HepG2 (cell line): Measurements from ENCODE around the gene ZCCHC10. TPM values are rescaled to one million over a fixed set of nuclear protein-coding genes. Genes with fewer than 3 reads are reported as not detected.
A peak's percentile ranks its signal among the peaks of the same experiment; 100 is the strongest.

Source experiments
- ARHGAP35 ChIP-seq: sonication (generic); formaldehyde crosslinking; IDR thresholded peaks from 2 replicates; pipeline ENCODE4 v1.9.0; 2022; ENCODE audit warnings: mild to moderate bottlenecking, inconsistent platforms, moderate library complexity, missing genetic modification reagents, borderline replicate concordance
- CHD2 ChIP-seq: IDR thresholded peaks from 2 replicates; pipeline ENCODE4 v1.6.1; 2011; ENCODE audit warnings: low read depth, low read length, improper control_type of control experiment
- ELF4 ChIP-seq: sonication (generic); formaldehyde crosslinking; IDR thresholded peaks from 2 replicates; pipeline ENCODE4 v1.5.0; 2020; ENCODE audit warnings: missing genetic modification reagents, mild to moderate bottlenecking, moderate library complexity, borderline replicate concordance
- JARID2 ChIP-seq: sonication (generic); formaldehyde crosslinking; IDR thresholded peaks from 2 replicates; pipeline ENCODE4 v1.8.1; 2023; ENCODE audit warnings: missing genetic modification reagents, inconsistent platforms; ENCODE audit not compliant: insufficient replicate concordance
- LCORL ChIP-seq, 2 experiments: fragments of 450-650 bp in 1 of 2; sonication (generic) in 1 of 2; formaldehyde crosslinking in 1 of 2; IDR thresholded peaks; 2 replicates each; pipeline versions ENCODE4 v1.5.0 to v1.6.1; 2017 to 2020; ENCODE audit warnings: antibody characterized with exemption in 1 of 2, missing genetic modification reagents in 1 of 2
- ZC3H13 ChIP-seq: sonication (generic); formaldehyde crosslinking; IDR thresholded peaks from 2 replicates; pipeline ENCODE4 v1.8.1; 2023; ENCODE audit warnings: mild to moderate bottlenecking, missing genetic modification reagents, moderate library complexity
- ZFP1 ChIP-seq: IDR thresholded peaks from 2 replicates; pipeline ENCODE4 v1.6.1; 2016
- ZNF331 ChIP-seq: sonication (generic); formaldehyde crosslinking; IDR thresholded peaks from 2 replicates; pipeline ENCODE4 v1.4.0; 2020; ENCODE audit warnings: missing genetic modification reagents
- ZNF7 ChIP-seq: IDR thresholded peaks from 2 replicates; pipeline ENCODE4 v1.6.1; 2016; ENCODE audit warnings: missing biosample characterization, missing genetic modification reagents
- polyA plus RNA-seq, 8 experiments: library from polyadenylated mRNA; depleted of rRNA in 3 of 8; stranded (reverse) in 7 of 8; unstranded in 1 of 8; fragments of >200 nt; fragmentation: Illumina TruSeq in 4 of 8; extraction: Trizol in 4 of 8; gene quantifications; 2 replicates each; pipeline versions ENCODE4 v1.2.1 to v1.2.3, GENCODE V29; 2011 to 2016; ENCODE audit warnings: low read depth in 4 of 8, missing spikeins in 1 of 8, mixed read lengths in 1 of 8; ENCODE audit not compliant: insufficient read depth in 1 of 8
- total RNA-seq, 5 experiments: library from RNA; depleted of rRNA; stranded (reverse); fragments of >200 nt; fragmentation: Illumina TruSeq; extraction: Trizol; gene quantifications; 2 replicates each; pipeline ENCODE4 v1.2.3, GENCODE V29; 2016; ENCODE audit warnings: low read depth in 1 of 5
- TF ChIP-seq, protein P1 (sequence below): sonication (generic); formaldehyde crosslinking; IDR thresholded peaks from 2 replicates; pipeline ENCODE4 v1.5.0; 2020; ENCODE audit warnings: mild to moderate bottlenecking, missing genetic modification reagents, moderate library complexity
- TF ChIP-seq, protein P2 (sequence below): sonication (generic); formaldehyde crosslinking; IDR thresholded peaks from 2 replicates; pipeline ENCODE4 v1.8.0; 2022; ENCODE audit warnings: mild to moderate bottlenecking, missing genetic modification reagents
- TF ChIP-seq, protein P3 (sequence below): sonication (generic); formaldehyde crosslinking; IDR thresholded peaks from 2 replicates; pipeline ENCODE4 v1.8.0; 2022; ENCODE audit warnings: missing genetic modification reagents, low read depth, mild to moderate bottlenecking, borderline replicate concordance
- TF ChIP-seq, protein P4 (sequence below): sonication (generic); formaldehyde crosslinking; IDR thresholded peaks from 2 replicates; pipeline ENCODE4 v1.8.1; 2023; ENCODE audit warnings: mild to moderate bottlenecking, inconsistent platforms, moderate library complexity, missing genetic modification reagents, borderline replicate concordance
- TF ChIP-seq, protein P5 (sequence below): IDR thresholded peaks from 2 replicates; pipeline ENCODE4 v1.6.1; 2016; ENCODE audit warnings: mild to moderate bottlenecking, missing biosample characterization, missing genetic modification reagents
- TF ChIP-seq, protein P6 (sequence below): IDR thresholded peaks from 2 replicates; pipeline ENCODE4 v1.6.1; 2016; ENCODE audit warnings: missing biosample characterization, missing genetic modification reagents, low read depth
- TF ChIP-seq, protein P7 (sequence below): sonication (generic); formaldehyde crosslinking; IDR thresholded peaks from 2 replicates; pipeline ENCODE4 v1.8.1; 2023; ENCODE audit warnings: mild to moderate bottlenecking, moderate library complexity, missing genetic modification reagents
- TF ChIP-seq, protein P8 (sequence below): sonication (generic); formaldehyde crosslinking; IDR thresholded peaks from 2 replicates; pipeline ENCODE4 v1.4.0; 2020; ENCODE audit warnings: missing genetic modification reagents
- TF ChIP-seq, protein P9 (sequence below): sonication (generic); formaldehyde crosslinking; IDR thresholded peaks from 2 replicates; pipeline ENCODE4 v1.5.0; 2020; ENCODE audit warnings: mild to moderate bottlenecking, missing genetic modification reagents

Gene ZCCHC10
- total and polyA plus RNA-seq, 2 of the 13 experiments (the other 11 are each of a cell fraction or from before 2014, with no cell fraction given) = 40.7 to 48.2 TPM

DNA sequence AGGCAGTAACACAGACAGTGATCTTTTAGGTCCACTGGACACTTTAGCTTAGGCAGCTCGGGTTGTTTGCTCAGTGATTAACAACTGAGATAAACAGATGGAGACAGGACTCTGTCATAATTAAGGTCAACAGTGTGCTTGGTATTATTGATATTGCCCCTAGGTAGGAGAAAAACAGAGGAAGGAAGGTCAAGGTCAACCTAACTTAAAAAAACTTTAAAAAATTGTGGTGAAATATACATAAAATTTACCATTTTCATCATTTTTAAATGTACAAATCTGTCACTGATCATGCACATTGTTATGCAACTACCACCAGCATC is 23.3 kb upstream of the ZCCHC10 start (continued):
- peak; percentile 11; the same call in 1 of the 2 replicates for TF ChIP-seq LCORL (IDR thresholded peaks at IDR 0.05)
- TF ChIP-seq LCORL (CRISPR knock-in tag; IDR thresholded peaks at IDR 0.05) = peak; percentile 79
- TF ChIP-seq ZC3H13 (CRISPR knock-in tag) = no peak
- TF ChIP-seq, protein P1, sequence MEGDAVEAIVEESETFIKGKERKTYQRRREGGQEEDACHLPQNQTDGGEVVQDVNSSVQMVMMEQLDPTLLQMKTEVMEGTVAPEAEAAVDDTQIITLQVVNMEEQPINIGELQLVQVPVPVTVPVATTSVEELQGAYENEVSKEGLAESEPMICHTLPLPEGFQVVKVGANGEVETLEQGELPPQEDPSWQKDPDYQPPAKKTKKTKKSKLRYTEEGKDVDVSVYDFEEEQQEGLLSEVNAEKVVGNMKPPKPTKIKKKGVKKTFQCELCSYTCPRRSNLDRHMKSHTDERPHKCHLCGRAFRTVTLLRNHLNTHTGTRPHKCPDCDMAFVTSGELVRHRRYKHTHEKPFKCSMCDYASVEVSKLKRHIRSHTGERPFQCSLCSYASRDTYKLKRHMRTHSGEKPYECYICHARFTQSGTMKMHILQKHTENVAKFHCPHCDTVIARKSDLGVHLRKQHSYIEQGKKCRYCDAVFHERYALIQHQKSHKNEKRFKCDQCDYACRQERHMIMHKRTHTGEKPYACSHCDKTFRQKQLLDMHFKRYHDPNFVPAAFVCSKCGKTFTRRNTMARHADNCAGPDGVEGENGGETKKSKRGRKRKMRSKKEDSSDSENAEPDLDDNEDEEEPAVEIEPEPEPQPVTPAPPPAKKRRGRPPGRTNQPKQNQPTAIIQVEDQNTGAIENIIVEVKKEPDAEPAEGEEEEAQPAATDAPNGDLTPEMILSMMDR (CRISPR knock-in tag) = no peak
- 0 out of 2 replicates have a peak, but pooled peaks have one; percentile 44 for TF ChIP-seq ZFP1 (CRISPR knock-in tag)
- TF ChIP-seq, protein P2, sequence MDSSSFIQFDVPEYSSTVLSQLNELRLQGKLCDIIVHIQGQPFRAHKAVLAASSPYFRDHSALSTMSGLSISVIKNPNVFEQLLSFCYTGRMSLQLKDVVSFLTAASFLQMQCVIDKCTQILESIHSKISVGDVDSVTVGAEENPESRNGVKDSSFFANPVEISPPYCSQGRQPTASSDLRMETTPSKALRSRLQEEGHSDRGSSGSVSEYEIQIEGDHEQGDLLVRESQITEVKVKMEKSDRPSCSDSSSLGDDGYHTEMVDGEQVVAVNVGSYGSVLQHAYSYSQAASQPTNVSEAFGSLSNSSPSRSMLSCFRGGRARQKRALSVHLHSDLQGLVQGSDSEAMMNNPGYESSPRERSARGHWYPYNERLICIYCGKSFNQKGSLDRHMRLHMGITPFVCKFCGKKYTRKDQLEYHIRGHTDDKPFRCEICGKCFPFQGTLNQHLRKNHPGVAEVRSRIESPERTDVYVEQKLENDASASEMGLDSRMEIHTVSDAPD (CRISPR knock-in tag) = no peak
- no peak for TF ChIP-seq JARID2 (CRISPR knock-in tag)
- TF ChIP-seq ZNF331 (CRISPR knock-in tag) = peak; percentile 71; the same call in 1 of the 2 replicates
- TF ChIP-seq, protein P3, sequence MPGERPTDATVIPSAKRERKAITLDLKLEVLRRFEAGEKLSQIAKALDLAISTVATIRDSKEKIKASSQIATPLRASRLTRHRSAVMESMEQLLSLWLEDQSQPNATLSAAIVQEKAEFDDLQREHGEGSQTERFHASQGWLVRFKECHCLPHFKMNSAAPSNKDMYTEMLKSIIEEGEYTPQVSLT (CRISPR knock-in tag) = no peak
- TF ChIP-seq, protein P4, sequence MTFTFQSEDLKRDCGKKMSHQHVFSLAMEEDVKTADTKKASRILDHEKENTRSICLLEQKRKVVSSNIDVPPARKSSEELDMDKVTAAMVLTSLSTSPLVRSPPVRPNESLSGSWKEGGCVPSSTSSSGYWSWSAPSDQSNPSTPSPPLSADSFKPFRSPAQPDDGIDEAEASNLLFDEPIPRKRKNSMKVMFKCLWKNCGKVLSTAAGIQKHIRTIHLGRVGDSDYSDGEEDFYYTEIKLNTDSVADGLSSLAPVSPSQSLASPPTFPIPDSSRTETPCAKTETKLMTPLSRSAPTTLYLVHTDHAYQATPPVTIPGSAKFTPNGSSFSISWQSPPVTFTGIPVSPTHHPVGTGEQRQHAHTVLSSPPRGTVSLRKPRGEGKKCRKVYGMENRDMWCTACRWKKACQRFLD (CRISPR knock-in tag) = no peak
- TF ChIP-seq ARHGAP35 = no peak
- TF ChIP-seq, protein P5, sequence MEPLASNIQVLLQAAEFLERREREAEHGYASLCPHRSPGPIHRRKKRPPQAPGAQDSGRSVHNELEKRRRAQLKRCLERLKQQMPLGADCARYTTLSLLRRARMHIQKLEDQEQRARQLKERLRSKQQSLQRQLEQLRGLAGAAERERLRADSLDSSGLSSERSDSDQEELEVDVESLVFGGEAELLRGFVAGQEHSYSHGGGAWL (CRISPR knock-in tag) = no peak
- no peak for TF ChIP-seq ZNF7 (CRISPR knock-in tag)
- TF ChIP-seq ELF4 (CRISPR knock-in tag) = no peak
- TF ChIP-seq, protein P6, sequence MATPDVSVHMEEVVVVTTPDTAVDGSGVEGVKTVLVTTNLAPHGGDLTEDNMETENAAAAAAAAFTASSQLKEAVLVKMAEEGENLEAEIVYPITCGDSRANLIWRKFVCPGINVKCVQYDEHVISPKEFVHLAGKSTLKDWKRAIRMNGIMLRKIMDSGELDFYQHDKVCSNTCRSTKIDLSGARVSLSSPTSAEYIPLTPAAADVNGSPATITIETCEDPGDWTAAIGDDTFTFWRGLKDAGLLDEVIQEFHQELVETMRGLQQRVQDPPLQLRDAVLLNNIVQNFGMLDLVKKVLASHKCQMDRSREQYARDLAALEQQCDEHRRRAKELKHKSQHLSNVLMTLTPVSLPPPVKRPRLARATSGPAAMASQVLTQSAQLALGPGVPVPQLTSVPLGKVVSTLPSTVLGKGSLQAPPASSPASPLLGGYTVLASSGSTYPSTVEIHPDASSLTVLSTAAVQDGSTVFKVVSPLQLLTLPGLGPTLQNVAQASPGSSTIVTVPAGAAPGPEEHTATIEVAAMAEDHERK = no peak
- TF ChIP-seq, protein P7, sequence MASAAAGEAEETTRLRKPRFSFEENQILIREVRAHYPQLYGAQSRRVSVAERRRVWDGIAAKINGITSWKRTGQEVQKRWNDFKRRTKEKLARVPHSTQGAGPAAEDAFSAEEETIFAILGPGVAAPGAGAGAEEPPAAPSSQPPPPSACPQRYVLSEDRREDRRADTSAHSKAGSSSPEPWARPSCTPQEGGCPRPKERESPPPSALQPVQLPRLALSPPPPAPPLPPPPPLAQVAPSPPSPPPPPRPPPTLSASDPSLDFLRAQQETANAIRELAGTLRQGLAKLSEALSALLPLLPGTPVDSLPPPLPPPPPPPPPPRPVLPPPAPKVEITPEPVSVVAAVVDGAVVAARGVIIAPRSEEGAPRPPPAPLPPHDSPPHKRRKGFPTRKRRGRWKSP (CRISPR knock-in tag) = no peak
- TF ChIP-seq, protein P8, sequence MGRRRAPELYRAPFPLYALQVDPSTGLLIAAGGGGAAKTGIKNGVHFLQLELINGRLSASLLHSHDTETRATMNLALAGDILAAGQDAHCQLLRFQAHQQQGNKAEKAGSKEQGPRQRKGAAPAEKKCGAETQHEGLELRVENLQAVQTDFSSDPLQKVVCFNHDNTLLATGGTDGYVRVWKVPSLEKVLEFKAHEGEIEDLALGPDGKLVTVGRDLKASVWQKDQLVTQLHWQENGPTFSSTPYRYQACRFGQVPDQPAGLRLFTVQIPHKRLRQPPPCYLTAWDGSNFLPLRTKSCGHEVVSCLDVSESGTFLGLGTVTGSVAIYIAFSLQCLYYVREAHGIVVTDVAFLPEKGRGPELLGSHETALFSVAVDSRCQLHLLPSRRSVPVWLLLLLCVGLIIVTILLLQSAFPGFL (CRISPR knock-in tag) = no peak
- TF ChIP-seq, protein P9, sequence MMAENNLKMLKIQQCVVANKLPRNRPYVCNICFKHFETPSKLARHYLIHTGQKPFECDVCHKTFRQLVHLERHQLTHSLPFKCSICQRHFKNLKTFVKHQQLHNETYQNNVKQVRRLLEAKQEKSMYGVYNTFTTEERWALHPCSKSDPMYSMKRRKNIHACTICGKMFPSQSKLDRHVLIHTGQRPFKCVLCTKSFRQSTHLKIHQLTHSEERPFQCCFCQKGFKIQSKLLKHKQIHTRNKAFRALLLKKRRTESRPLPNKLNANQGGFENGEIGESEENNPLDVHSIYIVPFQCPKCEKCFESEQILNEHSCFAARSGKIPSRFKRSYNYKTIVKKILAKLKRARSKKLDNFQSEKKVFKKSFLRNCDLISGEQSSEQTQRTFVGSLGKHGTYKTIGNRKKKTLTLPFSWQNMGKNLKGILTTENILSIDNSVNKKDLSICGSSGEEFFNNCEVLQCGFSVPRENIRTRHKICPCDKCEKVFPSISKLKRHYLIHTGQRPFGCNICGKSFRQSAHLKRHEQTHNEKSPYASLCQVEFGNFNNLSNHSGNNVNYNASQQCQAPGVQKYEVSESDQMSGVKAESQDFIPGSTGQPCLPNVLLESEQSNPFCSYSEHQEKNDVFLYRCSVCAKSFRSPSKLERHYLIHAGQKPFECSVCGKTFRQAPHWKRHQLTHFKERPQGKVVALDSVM = no peak
- no peak for TF ChIP-seq CHD2
